8988T (cell line): ENCODE results near the gene C1orf87.
"Not testable (repeated sequence)": the region's sequence is repeated elsewhere in the genome, so short reads cannot be mapped to it uniquely, and the experiment has no call there.

Experiments
- DNase-seq: peaks from one replicate; pipeline ENCODE4 v3.0.0; 2011

C1orf87 gene

DNA sequence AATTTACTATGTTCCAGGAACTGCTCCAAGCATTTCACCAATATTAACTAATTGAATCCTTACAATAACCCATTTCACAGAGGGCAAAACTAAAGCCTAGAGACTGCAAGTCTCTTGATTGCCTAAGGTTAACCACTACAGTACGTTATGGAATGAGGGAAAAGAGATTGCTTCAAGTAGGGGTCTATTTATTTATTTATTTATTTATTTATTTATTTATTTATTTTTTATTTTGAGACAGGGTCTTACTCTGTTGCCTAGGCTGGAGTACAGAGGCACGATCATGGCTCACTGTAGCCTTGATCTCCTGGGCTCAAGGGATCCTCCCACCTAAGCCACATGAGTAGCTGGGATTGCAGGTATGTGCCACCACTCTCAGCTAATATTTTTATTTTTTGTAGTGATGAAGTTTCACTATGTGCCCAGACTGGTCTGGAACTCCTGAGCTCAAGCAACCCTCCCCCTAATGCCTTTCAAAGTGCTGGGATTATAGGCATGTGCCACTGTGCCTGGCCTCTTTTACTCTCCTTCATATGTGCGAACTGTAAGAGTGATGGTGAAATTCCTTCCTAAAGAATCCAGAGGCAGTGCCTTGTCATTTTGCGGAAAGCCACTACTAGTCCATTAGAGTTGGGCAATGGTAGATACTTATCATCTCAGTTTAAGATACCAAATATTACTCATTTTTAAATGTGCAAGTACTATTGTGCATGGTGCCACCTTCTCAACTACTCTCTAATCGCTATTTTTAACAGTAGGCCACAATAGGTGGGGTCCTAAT lies 81.3 kb downstream of the C1orf87 start:
- no peak for DNase-seq

DNA sequence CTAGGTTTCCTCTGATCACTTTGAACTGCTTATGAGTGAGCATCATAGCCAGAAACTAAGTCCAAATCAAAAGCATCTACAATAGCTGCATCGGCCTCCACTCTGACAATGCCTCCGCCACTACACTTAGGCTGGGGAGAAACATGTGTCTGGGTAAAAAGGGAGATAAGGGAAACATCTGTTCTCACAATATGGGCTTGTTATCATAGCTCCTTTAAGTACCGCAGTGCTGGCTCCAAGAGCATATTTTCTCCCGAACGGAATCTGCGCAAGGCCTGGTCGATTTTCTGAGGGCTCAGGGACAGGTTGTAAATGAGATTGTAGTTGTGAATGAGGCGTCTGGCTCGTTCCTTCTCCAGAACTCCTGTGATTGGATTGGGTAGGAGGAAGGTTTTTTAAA lies 83.1 kb downstream of the C1orf87 start:
- DNase-seq, result no peak

DNA sequence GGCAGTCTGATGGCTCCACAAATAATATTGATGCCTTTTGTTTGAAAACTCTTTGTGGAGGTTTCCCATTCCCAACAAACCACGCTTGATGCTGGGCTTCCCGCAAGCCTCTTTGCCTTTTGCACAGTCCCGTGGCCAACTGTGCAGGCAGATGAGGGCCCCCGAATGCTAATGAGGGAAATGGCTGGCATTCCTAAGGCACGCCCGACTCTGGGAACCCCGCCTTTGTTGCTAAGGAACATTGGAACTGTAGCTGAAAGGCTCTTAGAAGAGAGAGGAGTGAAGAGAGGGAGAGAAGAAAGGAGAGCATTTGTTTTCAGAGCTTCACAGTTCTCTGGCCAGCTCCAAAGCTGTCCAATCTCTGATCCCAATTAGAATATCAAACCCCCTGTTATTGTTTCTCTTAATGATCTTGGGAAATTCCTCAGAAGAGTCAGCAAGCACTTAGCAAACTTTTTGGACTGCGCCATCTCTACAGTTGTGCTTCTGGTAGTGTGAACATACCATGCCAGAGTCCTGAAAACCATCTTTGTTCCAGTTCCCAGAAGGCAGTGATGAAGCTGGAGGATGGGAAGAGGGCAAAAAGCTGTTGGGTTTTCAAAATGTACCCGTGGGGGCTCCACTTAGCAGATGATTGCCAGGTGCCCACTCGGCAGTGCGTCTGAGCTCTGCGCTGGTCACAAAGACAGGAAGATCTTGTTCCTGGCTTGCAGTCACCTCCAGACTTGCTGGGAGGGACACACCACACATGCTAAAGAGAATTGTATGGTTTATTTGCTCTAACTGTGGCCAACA lies 86.9 kb downstream of the C1orf87 start:
- DNase-seq, result no peak

DNA sequence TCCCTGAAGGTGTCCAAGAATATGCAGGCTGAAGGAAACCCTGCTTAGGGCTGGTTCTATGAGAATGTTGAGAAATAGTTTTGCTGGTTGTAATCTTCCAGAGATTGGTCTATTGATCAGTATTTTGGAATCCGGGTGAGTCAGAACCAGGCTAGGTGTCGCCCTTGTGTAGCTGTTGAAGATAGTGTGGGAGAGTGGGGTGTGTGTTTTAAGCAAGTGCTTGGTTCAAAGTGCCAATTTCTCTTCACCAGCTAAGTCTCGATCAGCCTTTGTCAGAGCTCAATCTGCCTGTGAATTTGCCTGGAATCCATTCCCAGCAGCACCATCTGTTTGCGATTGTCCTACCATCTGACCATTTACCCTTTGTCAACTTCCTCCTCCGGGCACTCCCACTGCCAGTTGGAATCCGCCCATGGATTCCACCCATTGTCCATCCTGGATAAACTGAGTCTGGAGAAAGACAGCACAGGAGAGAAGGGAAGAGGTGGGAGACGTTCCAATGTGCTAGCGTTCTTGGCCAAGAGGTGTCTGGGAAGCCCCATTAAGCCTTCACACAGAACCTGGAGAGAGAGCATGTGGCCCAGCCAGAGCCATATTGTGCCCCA lies 87.6 kb downstream of the C1orf87 start:
- DNase-seq, result no peak

DNA sequence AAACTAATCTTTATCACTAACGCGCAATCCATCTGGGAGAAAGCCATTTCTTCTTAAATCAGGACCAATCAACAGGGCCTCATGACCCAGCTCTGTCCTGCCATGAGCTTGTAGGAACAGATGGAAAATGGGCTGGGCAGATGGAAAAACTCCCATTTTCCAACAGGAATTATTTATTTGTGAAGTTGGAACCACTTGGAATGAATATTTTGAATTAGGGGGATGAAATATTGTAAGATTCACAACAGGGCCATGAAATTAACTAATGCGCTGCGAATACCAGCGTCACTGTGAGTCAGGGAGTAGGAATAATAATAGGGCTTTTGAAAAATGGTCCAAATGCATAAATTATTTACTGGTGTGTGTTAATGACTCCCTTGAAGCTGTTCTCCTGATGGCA lies 93.9 kb downstream of the C1orf87 start:
- no peak for DNase-seq

DNA sequence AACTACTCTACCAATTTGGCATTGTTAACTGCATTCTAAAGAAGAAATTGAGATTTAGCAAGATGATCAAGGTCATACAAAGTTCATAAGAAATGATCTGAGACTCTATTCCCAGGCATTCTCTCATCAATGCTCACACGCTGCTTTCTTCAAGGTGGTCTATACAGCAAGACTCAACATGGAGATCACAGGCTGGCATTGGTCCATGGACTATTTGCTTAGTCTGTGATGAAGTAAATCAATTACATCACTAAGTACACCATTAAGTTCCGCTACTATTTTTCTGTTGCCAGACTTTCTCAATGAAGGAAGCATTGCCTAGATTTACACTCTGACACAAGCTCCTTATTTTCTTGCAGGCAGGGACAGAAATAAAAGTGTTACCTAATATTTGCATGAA lies 95.1 kb downstream of the C1orf87 start:
- no peak for DNase-seq

DNA sequence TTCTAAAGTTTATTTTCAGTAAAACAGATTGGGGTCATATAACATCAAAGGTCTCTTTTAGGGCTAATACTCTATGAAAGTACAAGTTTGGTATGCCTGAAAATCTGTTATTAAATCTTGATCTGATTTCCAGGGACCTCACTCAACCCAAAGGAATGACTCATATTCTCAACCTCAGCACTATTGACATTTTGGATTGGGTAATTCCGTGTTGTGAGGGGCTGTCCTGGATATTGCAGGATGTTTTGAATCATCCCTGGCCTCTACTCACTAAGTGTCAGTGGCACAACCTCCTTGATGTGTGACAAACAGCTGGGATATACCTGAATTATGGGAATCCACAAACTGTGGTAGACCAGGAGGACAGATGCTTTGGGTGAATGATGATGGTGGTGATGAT lies 95.5 kb downstream of the C1orf87 start:
- no peak for DNase-seq

DNA sequence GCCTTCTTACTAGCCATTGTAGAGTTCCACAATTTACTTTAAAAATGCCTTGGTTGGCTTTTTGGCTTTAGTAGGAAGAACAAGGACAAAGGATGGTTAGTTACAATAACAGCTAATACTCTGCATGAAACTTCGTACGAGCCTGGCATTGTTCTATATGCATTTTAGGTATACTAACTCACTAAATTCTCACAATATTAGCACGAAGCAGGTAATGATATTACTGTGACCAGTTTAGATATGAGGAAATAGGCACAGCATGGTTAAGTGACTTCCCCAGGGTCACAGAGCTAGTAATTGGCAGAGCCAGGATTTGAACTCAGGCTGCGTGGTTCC lies 96.5 kb downstream of the C1orf87 start:
- no peak for DNase-seq

DNA sequence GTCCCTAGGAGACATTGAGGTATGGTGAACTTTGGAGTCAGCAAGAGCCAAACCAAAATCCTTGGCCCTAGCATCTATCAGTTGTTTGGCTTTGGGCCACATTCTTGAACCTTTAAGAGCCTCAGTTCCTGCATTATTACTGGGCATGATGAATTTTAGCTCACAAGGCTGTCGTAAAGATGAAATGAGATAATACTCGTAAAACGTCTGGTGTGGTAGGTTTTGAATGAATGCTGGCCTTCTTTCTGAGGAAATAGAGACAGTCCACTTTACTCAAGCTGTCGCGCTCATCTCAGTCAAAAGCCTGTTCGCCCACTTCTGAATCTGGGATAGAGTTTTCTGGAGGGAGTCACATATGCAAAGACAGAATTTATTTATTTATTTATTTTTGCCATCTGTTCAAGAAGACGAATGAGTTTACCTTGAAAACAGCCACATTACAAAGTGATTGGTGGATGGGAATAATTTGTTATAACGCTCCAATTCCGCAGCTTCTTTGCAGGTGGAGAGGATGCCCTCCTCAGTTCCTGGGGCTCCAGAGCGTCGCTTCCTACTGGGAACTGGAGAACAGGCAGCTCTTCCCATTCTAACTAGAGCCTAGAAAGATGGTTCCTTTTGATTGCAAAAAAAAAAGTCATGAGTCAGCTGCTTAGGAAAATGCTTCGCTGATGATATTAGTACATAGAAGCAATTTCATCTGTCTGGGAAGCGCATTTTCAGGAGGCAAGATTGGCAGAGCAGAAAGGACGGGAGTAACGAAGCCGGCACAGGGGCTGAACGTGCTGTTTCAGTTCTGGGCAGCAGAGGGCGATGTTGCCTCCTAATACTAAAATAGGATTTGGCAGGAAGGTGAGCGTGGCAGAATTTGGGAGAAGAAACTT lies 97.1 kb downstream of the C1orf87 start:
- DNase-seq, result no peak

DNA sequence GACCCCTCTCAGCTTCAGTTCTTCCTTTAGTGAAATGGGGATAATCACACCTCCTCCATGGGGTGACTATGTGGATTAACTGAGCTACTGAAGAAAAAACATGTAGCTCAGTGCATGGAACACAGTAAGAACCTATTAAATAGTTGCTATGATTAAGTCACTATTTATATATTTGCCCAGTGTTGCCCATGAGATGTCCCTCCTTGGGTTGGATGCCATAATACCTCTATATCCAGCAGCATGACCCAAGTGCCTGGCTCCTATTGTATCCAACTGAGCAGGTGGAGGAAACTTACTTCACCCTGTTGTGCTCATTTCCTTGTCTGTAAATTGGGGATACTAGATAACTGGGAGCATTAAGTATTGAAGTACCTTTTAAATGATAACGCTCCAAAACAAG lies 99.9 kb downstream of the C1orf87 start:
- no peak for DNase-seq

DNA sequence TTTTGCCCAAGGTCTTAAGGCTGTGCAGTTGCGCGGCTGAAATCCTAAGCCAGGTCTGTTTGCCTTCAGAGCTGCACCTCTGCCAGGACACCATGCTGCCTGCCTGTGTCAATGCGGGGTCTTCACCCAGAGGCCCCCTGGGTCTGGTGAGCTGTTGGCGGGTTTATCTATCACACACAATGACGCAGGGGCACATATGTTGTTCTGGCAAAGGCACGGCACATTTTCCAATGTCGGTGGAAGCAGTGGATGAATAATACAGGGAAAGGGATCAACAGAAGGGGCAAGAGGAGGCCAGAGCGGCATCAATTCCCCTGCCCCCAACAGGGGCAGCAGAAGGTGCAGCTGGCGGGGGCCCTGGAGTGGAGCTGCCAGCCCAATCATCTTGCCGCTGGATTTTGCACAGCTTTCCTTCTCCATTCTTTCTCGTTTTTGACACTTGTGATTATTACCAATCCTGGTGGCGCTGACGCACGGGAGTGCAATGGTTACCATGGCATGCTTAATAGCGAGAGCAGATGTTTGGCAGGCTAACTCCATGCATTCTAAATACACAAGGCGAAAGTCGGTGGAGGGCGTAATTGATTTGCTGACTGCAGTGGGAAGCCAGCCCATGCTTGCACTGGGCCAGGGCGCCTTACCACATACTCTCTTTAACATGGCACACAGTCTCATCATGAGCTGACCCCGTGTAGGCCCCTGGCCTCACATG lies 101.2 kb downstream of the C1orf87 start:
- no peak for DNase-seq

DNA sequence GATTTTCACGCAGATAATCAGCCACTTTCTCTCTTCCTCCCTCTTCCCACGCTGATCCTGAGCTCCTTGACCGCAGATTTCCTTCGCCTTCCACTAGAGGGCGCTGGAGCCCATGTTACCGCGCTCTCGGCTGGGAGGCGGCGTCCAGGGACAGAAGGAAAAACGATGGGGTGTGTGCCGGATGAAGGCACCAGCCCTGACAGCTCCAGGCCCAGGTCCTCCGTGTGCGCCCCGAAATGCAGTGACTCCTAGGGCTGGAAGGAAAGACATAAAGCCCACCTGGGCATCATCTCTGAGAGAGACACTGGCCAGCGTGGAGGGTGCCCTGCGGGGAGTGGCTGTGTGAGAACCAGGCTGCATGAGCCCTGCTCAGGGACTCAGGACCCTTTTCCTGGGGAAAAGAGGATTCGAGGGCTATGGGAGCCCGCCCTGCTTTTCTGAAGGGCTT lies 102.1 kb downstream of the C1orf87 start:
- peak; percentile 70 for DNase-seq

DNA sequence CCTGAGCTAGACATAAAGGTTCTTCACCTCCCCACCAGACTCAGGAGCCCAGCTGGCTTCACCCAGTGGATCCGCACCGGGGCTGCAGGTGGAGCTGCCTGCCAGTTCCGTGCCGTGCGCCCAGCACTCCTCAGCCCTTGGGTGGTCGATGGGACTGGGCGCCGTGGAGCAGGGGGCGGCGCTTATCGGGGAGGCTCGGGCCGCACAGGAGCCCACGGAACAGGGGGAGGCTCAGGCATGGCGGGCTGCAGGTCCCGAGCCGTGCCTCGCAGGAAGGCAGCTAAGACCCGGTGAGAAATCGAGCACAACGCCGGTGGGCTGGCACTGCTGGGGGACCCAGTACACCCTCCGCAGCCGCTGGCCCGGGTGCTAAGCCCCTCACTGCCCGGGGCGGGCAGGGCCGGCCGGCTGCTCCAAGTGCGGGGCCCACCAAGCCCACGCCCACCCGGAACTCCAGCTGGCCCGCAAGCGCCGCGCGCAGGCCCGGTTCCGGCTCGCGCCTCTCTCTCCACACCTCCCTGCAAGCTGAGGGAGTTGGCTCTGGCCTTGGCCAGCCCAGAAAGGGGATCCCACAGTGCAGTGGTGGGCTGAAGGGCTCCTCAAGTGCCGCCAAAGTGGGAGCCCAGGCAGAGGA lies 103.9 kb downstream of the C1orf87 start:
- DNase-seq, result not testable (repeated sequence)

DNA sequence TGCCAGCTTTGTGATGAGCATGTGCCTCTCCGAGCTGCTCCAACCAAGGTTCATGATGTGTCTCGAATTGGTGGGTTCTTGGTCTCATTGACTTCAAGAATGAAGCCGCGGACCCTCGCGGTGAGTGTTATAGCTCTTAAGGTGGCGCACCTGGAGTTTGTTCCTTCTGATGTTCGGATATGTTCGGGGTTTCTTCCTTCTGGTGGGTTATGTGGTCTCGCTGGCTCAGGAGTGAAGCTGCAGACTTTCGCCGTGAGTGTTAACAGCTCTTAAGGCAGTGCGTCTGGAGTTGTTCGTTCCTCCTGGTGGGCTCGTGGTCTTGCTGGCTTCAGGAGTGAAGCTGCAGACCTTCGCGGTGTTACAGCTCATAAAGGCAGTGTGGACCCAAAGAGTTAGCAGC lies 104.8 kb downstream of the C1orf87 start:
- not testable (repeated sequence) for DNase-seq

DNA sequence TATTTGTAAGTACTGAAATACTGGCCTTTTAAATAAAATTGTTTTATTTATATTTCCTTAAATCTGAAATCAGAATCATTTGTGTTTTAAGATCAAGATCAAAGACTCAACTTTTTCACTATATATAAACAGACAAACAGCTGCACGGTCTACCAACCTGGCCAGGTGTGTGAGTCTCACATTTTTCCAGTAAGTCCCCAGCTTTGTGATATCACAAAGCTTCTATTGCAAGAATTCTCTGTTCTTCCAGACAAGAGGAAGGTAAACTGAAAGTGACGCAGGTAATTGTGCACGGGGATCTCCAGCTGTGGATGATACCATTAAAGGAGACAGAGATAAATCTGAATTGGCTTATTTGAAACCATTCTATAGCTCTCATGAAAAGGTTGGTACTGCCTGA lies 105.8 kb downstream of the C1orf87 start:
- DNase-seq, result no peak

DNA sequence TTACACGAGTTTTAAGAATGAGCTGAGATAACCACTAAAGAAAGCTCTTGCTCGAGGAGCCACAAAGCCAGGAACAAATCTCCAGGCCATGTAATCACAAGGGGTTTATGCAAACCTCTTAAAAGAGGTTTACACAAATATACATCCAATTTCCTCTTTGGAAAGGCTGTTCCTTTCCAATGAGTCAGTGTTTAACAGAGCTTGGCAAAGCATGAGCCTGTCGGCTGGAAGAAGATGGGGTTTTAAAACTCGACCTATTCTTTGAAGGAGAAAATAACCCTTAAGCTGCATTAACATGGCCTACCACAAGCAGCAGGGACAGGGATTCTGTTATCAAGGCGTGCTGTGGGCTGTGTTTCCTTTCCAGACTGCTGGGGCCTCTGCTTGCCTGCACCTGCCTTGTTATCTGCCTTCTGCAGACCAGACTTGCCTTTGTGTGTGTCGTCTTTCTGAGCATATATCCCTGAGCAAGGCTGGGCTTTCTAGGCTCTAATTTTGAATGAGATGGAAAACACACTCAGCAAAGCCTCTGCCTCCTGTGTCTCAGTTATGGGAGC lies 106.4 kb downstream of the C1orf87 start:
- DNase-seq, result no peak

DNA sequence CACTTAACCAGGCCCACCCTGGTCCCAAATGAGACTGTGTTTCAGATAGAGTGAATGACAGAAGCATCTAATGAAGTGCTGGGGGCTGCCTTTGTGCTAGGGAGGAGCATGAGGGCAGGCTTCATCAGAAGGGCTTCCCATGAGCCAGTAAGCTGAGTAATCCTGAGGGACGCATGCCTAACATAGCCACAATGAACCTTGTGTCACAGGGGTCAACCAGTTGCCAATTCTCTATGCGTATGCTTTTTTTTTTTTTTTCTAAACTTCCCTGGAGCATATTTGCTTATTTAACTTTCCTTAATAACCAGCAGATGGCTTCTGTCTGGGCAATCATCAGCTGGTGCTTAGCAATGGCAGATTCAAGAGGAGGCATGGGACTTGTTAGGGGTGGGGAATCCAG lies 121.5 kb downstream of the C1orf87 start:
- no peak for DNase-seq

DNA sequence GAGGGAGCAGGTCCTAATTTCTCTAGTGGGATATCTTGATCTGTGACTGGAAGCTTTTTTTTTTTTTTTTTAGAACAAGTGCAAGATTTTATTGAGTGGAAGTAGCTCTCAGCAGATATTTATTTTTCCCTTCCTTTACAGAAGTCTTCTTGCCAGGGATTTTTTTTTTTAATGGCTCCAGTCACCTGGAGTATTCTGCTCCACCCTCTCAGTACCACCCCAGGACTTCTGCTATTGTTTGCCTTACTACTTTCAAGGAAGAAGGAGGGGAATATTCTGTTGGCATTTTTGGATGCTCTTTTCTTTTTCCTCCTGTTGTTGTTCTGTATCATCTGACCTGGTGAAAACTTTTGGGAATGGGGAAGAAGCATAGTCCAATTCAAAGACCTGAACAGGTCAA lies 123.9 kb downstream of the C1orf87 start:
- DNase-seq, result no peak

DNA sequence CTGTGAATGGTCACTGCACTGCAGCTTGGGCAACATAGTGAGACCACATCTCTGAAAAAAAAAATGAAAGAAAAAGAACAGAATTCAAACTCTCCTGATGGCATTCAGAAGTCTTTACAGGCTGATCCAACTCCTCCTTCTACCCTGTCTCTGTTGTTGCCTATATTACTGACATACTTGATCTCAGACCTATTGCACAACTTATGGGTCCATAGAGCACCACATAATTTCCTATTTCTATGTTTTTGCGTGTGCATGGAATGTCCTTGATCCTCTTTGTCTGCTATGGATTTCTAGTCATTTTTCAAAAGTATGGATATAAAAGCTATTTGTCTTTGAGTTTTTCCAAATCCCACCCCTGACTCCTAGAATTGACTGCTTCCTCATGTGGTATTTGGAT lies 124.6 kb downstream of the C1orf87 start:
- no peak for DNase-seq

DNA sequence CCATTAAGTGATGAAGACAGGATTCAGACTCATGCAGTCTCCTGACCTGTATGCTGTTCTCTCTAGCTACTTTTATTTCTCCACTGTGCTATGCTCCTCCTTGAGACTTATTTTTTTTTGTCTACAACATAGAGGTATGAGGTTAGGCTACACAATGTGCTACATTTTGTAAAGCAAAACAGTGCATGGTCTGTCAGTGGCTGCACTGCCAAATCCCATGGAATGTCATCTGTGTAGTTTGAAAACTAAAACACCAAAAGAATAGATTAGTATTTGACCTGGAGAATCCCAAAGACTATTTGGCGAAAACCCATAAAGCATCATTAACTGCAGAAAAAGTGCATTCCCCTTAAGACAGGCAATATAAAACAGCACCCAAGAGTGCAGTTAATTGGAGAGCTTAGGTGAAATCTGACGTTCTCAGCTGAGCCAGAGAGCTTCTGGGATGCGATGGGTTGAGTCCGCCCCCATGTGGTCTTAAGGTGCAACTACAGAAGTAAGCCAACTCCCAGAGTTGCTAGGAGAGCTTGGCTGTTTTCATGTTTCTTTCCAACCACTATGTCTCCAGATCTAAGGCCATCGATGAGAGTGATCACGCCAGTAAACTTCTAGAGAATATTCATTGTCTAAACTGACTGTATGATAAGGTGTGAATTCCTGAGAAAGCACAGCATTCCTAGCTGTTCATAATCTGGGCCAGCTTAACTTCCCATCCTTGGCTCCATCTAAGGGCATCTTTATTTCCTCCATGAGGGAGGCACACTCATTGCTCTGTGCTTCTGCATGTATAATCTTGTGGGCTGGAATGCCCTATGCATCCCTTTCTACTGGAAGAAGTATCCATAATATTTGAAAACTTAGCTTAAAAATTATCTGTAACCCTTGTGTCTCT lies 126.3 kb downstream of the C1orf87 start:
- DNase-seq, result no peak
